Fibroblast of lung (primary cell): Measurements from ENCODE around the gene BCAT1. TPM values are rescaled to one million over a fixed set of nuclear protein-coding genes. Genes with fewer than 3 reads are reported as not detected.

Source experiments
- DNase-seq, 2 donors: peaks; one replicate each; pipeline versions ENCODE4 v3.0.0 to v3.0.0-alpha.2; 2010; ENCODE audit warnings: low read depth in 2 of 2
- H2AFZ ChIP-seq: 2 replicates; pipeline ENCODE4 v1.5.1; 2012; ENCODE audit warnings: low read length, control low read depth, inconsistent platforms
- H3K27ac ChIP-seq: 2 replicates; pipeline ENCODE4 v1.5.1; 2011; ENCODE audit warnings: low read length, control low read depth; ENCODE audit not compliant: insufficient read depth
- H3K27me3 ChIP-seq: 2 replicates; pipeline ENCODE4 v1.5.1; 2011; ENCODE audit warnings: mild to moderate bottlenecking, low read length; ENCODE audit not compliant: control insufficient read depth, insufficient read depth
- H3K36me3 ChIP-seq: 2 replicates; pipeline ENCODE4 v1.5.1; 2011; ENCODE audit warnings: low read length; ENCODE audit not compliant: control insufficient read depth, insufficient read depth
- H3K4me1 ChIP-seq: 2 replicates; pipeline ENCODE4 v1.5.1; 2011; ENCODE audit warnings: low read length; ENCODE audit not compliant: control insufficient read depth, insufficient read depth; ENCODE audit errors: extremely low read depth
- H3K4me2 ChIP-seq: 2 replicates; pipeline ENCODE4 v1.5.1; 2011; ENCODE audit warnings: low read length, control low read depth; ENCODE audit not compliant: insufficient read depth; ENCODE audit errors: extremely low read depth
- H3K4me3 ChIP-seq, 4 experiments: fragments of 200-600 bp in 1 of 4; sonication (generic) in 1 of 4; replicated peaks in 1 of 4; 2 replicates each; pipeline ENCODE4 v1.5.1; 2011 to 2016; ENCODE audit warnings: low read length in 4 of 4, low read depth in 3 of 4, mild to moderate bottlenecking in 3 of 4, control low read depth in 2 of 4, inconsistent platforms in 1 of 4, mixed read lengths in 1 of 4; ENCODE audit not compliant: insufficient read depth in 1 of 4; ENCODE audit errors: control extremely low read depth in 1 of 4
- H3K79me2 ChIP-seq: 2 replicates; pipeline ENCODE4 v1.5.1; 2012; ENCODE audit warnings: mild to moderate bottlenecking, low read length, inconsistent platforms; ENCODE audit not compliant: control insufficient read depth, insufficient read depth
- H3K9ac ChIP-seq: 2 replicates; pipeline ENCODE4 v1.5.1; 2011; ENCODE audit warnings: mild to moderate bottlenecking, low read length, control low read depth; ENCODE audit not compliant: insufficient read depth
- H3K9me3 ChIP-seq: 2 replicates; pipeline ENCODE4 v1.5.1; 2012; ENCODE audit warnings: low read depth, low read length; ENCODE audit not compliant: control insufficient read depth, insufficient read depth
- H4K20me1 ChIP-seq: 2 replicates; pipeline ENCODE4 v1.5.1; 2011; ENCODE audit warnings: low read length; ENCODE audit not compliant: control insufficient read depth, insufficient read depth; ENCODE audit errors: extremely low read depth
- CTCF ChIP-seq, 2 donors: IDR thresholded peaks in 1 of 2; conservative IDR thresholded peaks in 1 of 2; 1 replicate in 1 of 2; 2 replicates in 1 of 2; pipeline ENCODE4 v1.5.1; 2011 to 2012; ENCODE audit warnings: low read length in 2 of 2, control low read depth in 1 of 2, inconsistent platforms in 1 of 2, low read depth in 1 of 2, mild to moderate bottlenecking in 1 of 2
- EZH2 ChIP-seq: IDR thresholded peaks from 2 replicates; pipeline ENCODE4 v1.5.1; 2012; ENCODE audit warnings: low read length, control low read depth, mild to moderate bottlenecking; ENCODE audit errors: missing control alignments
- polyA plus RNA-seq, 2 donors: library from polyadenylated mRNA; depleted of rRNA in 1 of 2; stranded (reverse) in 1 of 2; unstranded in 1 of 2; fragments of >200 nt; gene quantifications; 2 replicates each; pipeline ENCODE4 v1.2.1, GENCODE V29; 2011 to 2012; ENCODE audit warnings: missing spikeins in 1 of 2
- total RNA-seq: library from RNA; depleted of rRNA; stranded (reverse); fragments of >200 nt; gene quantifications from 2 replicates; pipeline ENCODE4 v1.2.1, GENCODE V29; 2014

Gene BCAT1
- total and polyA plus RNA-seq, 2 donors (not counting 1 experiment from before 2014, with no cell fraction given): 27.8 to 162 TPM

GRCh38 chr12:24997496-24997895, 48.6 kb upstream of the BCAT1 start:
- H4K20me1 ChIP-seq: no peaks in the 10 kb centered on the region
- no peak overlapping the region for H2AFZ ChIP-seq
- no peak overlapping the region for H3K9ac ChIP-seq
- H3K4me3 ChIP-seq: no peak overlapping the region
- no peaks in the 10 kb centered on the region for H3K79me2 ChIP-seq
- TF ChIP-seq EZH2 (no peak), CTCF (conservative IDR thresholded peaks at IDR 0.05 in 1 of 2, IDR thresholded peaks at IDR 0.05 in 1 of 2; ENCODE audit: low read depth in 1 of 2, low read length in 2 of 2) (no peak)
- H3K36me3 ChIP-seq: no peaks in the 10 kb centered on the region
- no peaks in the 10 kb centered on the region for H3K27me3 ChIP-seq
- peaks cover 9% of the 10 kb centered on the region for H3K4me1 ChIP-seq
- no peak overlapping the region for H3K4me2 ChIP-seq
- peak; percentile 8 to 40 for DNase-seq
- no peaks in the 10 kb centered on the region for H3K9me3 ChIP-seq
- no peak overlapping the region for H3K27ac ChIP-seq

- H4K20me1 ChIP-seq: no peaks in the 10 kb centered on the region
- no peak overlapping the region for H3K4me2 ChIP-seq
Measured at GRCh38 chr12:24996820-24997219, 47.9 kb upstream of the BCAT1 start.

DNA sequence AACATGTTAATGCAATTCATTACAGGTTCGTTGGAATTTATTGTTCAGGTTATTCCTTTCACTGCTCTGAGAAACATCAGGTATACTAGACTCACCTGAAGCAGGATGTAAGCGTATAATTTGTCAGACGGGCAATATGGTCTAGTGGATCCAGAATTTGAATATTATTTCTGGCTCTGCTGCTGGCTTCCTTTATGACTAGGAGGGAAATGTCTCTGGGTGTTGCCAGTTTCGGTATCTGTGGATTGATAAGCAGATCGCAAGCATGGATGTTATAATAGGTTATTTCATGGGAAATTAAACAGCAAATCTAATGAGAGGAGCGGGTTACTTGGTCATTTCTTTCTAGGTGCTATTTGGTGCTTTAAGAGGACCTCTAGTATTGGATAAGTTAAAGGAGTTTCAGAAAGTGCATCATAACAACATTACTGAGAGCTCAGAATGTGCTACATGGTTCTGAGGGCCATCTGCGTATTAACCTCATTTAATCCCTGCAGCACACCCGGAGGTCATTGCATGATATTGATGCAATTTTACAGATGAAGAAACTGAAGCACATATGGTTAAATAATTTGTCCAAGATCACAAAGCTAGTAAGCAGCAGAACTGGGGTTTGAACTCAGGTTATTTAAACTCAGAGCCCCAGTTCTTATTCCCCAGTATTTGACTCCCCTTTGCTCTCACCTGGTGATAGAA, 47.3 kb upstream of the BCAT1 start:
- Histone ChIP-seq H3K27ac (no peak overlapping the region), H3K36me3 (no peaks in the 10 kb centered on the region), H3K4me3 (no peak overlapping the region), H3K27me3 (no peaks in the 10 kb centered on the region), H3K9ac (no peak overlapping the region), H3K4me1 (peaks cover 9% of the 10 kb centered on the region), H3K79me2 (no peaks in the 10 kb centered on the region), H2AFZ (no peak overlapping the region), H3K9me3 (no peaks in the 10 kb centered on the region), H3K4me2 (no peak overlapping the region), H4K20me1 (no peaks in the 10 kb centered on the region)
- DNase-seq: peak in 1 of 2 donors; percentile 8
- TF ChIP-seq CTCF (conservative IDR thresholded peaks at IDR 0.05 in 1 of 2, IDR thresholded peaks at IDR 0.05 in 1 of 2; ENCODE audit: low read depth in 1 of 2, low read length in 2 of 2) (no peak), EZH2 (no peak)

More at GRCh38 chr12:24996820-24997219, 47.9 kb upstream of the BCAT1 start:
- Histone ChIP-seq H3K9ac (no peak overlapping the region), H3K4me3 (no peak overlapping the region), H3K27ac (no peak overlapping the region), H3K27me3 (no peaks in the 10 kb centered on the region), H2AFZ (no peak overlapping the region), H3K79me2 (no peaks in the 10 kb centered on the region), H3K4me1 (peaks cover 9% of the 10 kb centered on the region), H3K9me3 (no peaks in the 10 kb centered on the region), H3K36me3 (no peaks in the 10 kb centered on the region)
- DNase-seq: no peak
- TF ChIP-seq EZH2 (no peak), CTCF (conservative IDR thresholded peaks at IDR 0.05 in 1 of 2, IDR thresholded peaks at IDR 0.05 in 1 of 2; ENCODE audit: low read depth in 1 of 2, low read length in 2 of 2) (no peak)
